HG02981 (cell line): Measurements from ENCODE around the gene ZNF691.
A peak's percentile ranks its signal among the peaks of the same experiment; 100 is the strongest.

Experiments used
- ATAC-seq: cut with Tn5 transposase; IDR thresholded peaks from one replicate; pipeline ENCODE4 v1.9.1; 2021; ENCODE audit warnings: mild to moderate bottlenecking, moderate library complexity; ENCODE audit not compliant: unreplicated experiment

ZNF691 gene

GRCh38 chr1:42832641-42833240, 13.7 kb upstream of the ZNF691 start:
- ATAC-seq, result no peak

GRCh38 chr1:42833981-42834380, 12.4 kb upstream of the ZNF691 start:
- ATAC-seq, result no peak

GRCh38 chr1:42834803-42835202, 11.6 kb upstream of the ZNF691 start:
- ATAC-seq, result no peak

GRCh38 chr1:42835422-42835821, 11.0 kb upstream of the ZNF691 start:
- no peak for ATAC-seq

GRCh38 chr1:42837709-42838108, 8.7 kb upstream of the ZNF691 start:
- ATAC-seq, result no peak

GRCh38 chr1:42838482-42839190, 7.8 kb upstream of the ZNF691 start:
- ATAC-seq, result no peak

- no peak for ATAC-seq
These were observed 5.4 kb upstream of the ZNF691 start for GRCh38 chr1:42841010-42841409.

GRCh38 chr1:42841440-42842147, 4.8 kb upstream of the ZNF691 start:
- no peak for ATAC-seq

GRCh38 chr1:42844592-42845140, 1.7 kb upstream of the ZNF691 start:
- no peak for ATAC-seq

- no peak for ATAC-seq
These were observed 1.2 kb upstream of the ZNF691 start for GRCh38 chr1:42845193-42845592.

GRCh38 chr1:42845866-42846256, 552 bp upstream of the ZNF691 start:
- ATAC-seq, result peak; percentile 9

- no peak for ATAC-seq
These were observed 740 bp downstream of the ZNF691 start for GRCh38 chr1:42847111-42847595.

- ATAC-seq, result no peak
These were observed 1.5 kb downstream of the ZNF691 start for GRCh38 chr1:42847721-42848460.

GRCh38 chr1:42848823-42849537, 2.6 kb downstream of the ZNF691 start:
- ATAC-seq, result no peak

GRCh38 chr1:42849944-42850343, 3.5 kb downstream of the ZNF691 start:
- no peak for ATAC-seq

GRCh38 chr1:42851420-42851819, 5.0 kb downstream of the ZNF691 start:
- ATAC-seq, result no peak

GRCh38 chr1:42851960-42852607, 5.7 kb downstream of the ZNF691 start:
- ATAC-seq, result no peak

GRCh38 chr1:42852608-42852980, 6.2 kb downstream of the ZNF691 start:
- no peak for ATAC-seq

GRCh38 chr1:42853116-42853884, 6.9 kb downstream of the ZNF691 start:
- ATAC-seq, result no peak
